Caco-2 (cell line): ENCODE results near the gene MTF1. TPM values are rescaled to one million over a fixed set of nuclear protein-coding genes. Genes with fewer than 3 reads are reported as not detected.

Experiments used
- BruUV-seq: library from RNA; stranded (reverse); fragments of 400-500 nt; replicated peaks from 2 replicates; lab custom pipeline; 2021; lab: Mats Ljungman, UMichigan
- CTCF ChIA-PET: fragments of 300-600 bp; sonication (Branson Sonifier 250); formaldehyde crosslinking; loops from one replicate; lab custom pipeline; 2022; ENCODE audit warnings: antibody characterized with exemption; lab: Charles Lee
- POLR2A ChIA-PET: fragments of 300-600 bp; sonication (Branson Sonifier 250); formaldehyde crosslinking; loops from one replicate; lab custom pipeline; 2022; ENCODE audit warnings: antibody characterized with exemption; lab: Charles Lee
- DNase-seq, 2 experiments: peaks; one replicate each; pipeline versions ENCODE4 v3.0.0 to v3.0.0-alpha.2; 2020 to 2022
- H3K27me3 ChIP-seq: replicated peaks from 2 replicates; pipeline ENCODE4 v1.6.0; 2011; ENCODE audit warnings: low read length; ENCODE audit not compliant: control insufficient read depth, insufficient read depth
- H3K36me3 ChIP-seq: 2 replicates; pipeline ENCODE4 v1.5.1; 2011; ENCODE audit warnings: low read length; ENCODE audit not compliant: control insufficient read depth, insufficient read depth
- H3K4me1 ChIP-seq: fragments of 250-450 bp; sonication (Bioruptor Pico); 2 replicates; pipeline ENCODE4 v1.5.1; 2020; ENCODE audit warnings: mild to moderate bottlenecking
- H3K4me3 ChIP-seq: 2 replicates; pipeline ENCODE4 v1.5.1; 2011; ENCODE audit warnings: low read depth, mild to moderate bottlenecking, control low read depth, low read length
- H3K9me3 ChIP-seq: fragments of 250-450 bp; sonication (Bioruptor Pico); 2 replicates; pipeline ENCODE4 v1.5.1; 2020; ENCODE audit warnings: mild to moderate bottlenecking, moderate library complexity
- H3K27ac Mint-ChIP-seq: one replicate; pipeline ENCODE4 v1.8.0; 2022; ENCODE audit warnings: mixed read lengths; ENCODE audit not compliant: unreplicated experiment
- H3K27me3 Mint-ChIP-seq: one replicate; pipeline ENCODE4 v1.8.0; 2022; ENCODE audit warnings: mixed read lengths; ENCODE audit not compliant: insufficient read depth, unreplicated experiment
- H3K36me3 Mint-ChIP-seq: one replicate; pipeline ENCODE4 v1.8.0; 2022; ENCODE audit warnings: mild to moderate bottlenecking, mixed read lengths; ENCODE audit not compliant: insufficient read depth, unreplicated experiment
- H3K4me1 Mint-ChIP-seq: one replicate; pipeline ENCODE4 v1.8.0; 2022; ENCODE audit warnings: low read depth, mixed read lengths; ENCODE audit not compliant: unreplicated experiment
- H3K4me3 Mint-ChIP-seq: one replicate; pipeline ENCODE4 v1.8.0; 2022; ENCODE audit warnings: mild to moderate bottlenecking, moderate library complexity, mixed read lengths; ENCODE audit not compliant: unreplicated experiment
- H3K9me3 Mint-ChIP-seq: one replicate; pipeline ENCODE4 v1.8.0; 2022; ENCODE audit warnings: mixed read lengths; ENCODE audit not compliant: unreplicated experiment
- intact Hi-C: fragments of 100-400 bp; cut with micrococcal nuclease; formaldehyde crosslinking; loops from one replicate; pipeline ENCODE4 v1.10.0; 2022; ENCODE audit not compliant: unreplicated experiment
- total RNA-seq: library from RNA; stranded (reverse); gene quantifications from 2 replicates; pipeline ENCODE4 v1.2.3, GENCODE V29; 2022
- TF ChIP-seq, protein P1 (sequence below), 2 experiments: fragments of 200-600 bp in 1 of 2; IDR thresholded peaks; 1 replicate in 1 of 2; 2 replicates in 1 of 2; pipeline versions ENCODE4 v1.5.1 to v1.8.0; 2011 to 2022; ENCODE audit warnings: antibody characterized with exemption in 1 of 2, control low read depth in 1 of 2, inconsistent platforms in 1 of 2, low read depth in 1 of 2, low read length in 1 of 2, mild to moderate bottlenecking in 1 of 2, moderate library complexity in 1 of 2; ENCODE audit not compliant: insufficient read depth in 1 of 2, severe bottlenecking in 1 of 2, unreplicated experiment in 1 of 2

MTF1 gene
- total RNA-seq, 1 experiment from 2014 or later = 8.4 TPM

DNA sequence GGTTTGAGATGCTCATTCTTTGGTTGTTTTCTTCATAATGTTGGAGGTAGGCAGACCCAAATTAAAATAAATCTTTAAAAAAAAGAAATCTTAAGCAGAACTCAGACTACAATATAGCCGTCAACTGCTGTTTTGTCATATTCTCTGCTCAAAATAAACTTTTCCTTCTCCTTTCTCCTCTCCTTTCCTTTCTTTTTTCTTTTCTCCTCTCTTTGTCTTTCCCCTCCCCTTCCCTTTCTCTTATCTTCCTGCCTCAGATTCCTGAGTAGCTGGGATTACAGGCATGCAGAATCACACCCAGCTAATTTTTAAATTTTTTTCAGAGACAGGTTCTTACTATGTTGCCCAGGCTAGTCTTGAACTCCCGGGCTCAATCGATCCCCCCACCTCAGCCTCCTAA lies 24.8 kb upstream of the MTF1 start:
- ChIA-PET CTCF (no interaction called here), POLR2A (no interaction called here)
- Histone ChIP-seq H3K4me1 (peaks cover 16% of the 10 kb centered on the region), H3K9me3 (no peaks in the 10 kb centered on the region), H3K27me3 (no peaks in the 10 kb centered on the region), H3K4me3 (no peak overlapping the region), H3K36me3 (no peaks in the 10 kb centered on the region)
- TF ChIP-seq, protein P1, sequence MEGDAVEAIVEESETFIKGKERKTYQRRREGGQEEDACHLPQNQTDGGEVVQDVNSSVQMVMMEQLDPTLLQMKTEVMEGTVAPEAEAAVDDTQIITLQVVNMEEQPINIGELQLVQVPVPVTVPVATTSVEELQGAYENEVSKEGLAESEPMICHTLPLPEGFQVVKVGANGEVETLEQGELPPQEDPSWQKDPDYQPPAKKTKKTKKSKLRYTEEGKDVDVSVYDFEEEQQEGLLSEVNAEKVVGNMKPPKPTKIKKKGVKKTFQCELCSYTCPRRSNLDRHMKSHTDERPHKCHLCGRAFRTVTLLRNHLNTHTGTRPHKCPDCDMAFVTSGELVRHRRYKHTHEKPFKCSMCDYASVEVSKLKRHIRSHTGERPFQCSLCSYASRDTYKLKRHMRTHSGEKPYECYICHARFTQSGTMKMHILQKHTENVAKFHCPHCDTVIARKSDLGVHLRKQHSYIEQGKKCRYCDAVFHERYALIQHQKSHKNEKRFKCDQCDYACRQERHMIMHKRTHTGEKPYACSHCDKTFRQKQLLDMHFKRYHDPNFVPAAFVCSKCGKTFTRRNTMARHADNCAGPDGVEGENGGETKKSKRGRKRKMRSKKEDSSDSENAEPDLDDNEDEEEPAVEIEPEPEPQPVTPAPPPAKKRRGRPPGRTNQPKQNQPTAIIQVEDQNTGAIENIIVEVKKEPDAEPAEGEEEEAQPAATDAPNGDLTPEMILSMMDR (IDR thresholded peaks at IDR 0.05; ENCODE audit: insufficient read depth in 1 of 2, low read depth in 1 of 2, low read length in 1 of 2, severe bottlenecking in 1 of 2, unreplicated experiment in 1 of 2) = no peak
- Mint-ChIP-seq H3K27ac (peak overlapping the region; percentile 9), H3K27me3 (no peaks in the 10 kb centered on the region), H3K9me3 (no peaks in the 10 kb centered on the region), H3K36me3 (peaks cover 27% of the 10 kb centered on the region), H3K4me1 (no peaks in the 10 kb centered on the region), H3K4me3 (no peak overlapping the region)
- intact Hi-C loops = no loop called here
- no peak for DNase-seq
- BruUV-seq = no TSS peak

- no peaks in the 10 kb centered on the region for H3K36me3 ChIP-seq
- BruUV-seq = no TSS peak
- intact Hi-C loops = no loop called here
- TF ChIP-seq, protein P1 (IDR thresholded peaks at IDR 0.05; ENCODE audit: insufficient read depth in 1 of 2, low read depth in 1 of 2, low read length in 1 of 2, severe bottlenecking in 1 of 2, unreplicated experiment in 1 of 2) = no peak
- Mint-ChIP-seq H3K4me3 (no peak overlapping the region), H3K36me3 (peaks cover 27% of the 10 kb centered on the region), H3K27ac (peak overlapping the region; percentile 9), H3K9me3 (no peaks in the 10 kb centered on the region), H3K4me1 (no peaks in the 10 kb centered on the region), H3K27me3 (no peaks in the 10 kb centered on the region)
- peaks cover 19% of the 10 kb centered on the region for H3K4me1 ChIP-seq
- H3K4me3 ChIP-seq = no peak overlapping the region
- DNase-seq = no peak
- no peaks in the 10 kb centered on the region for H3K9me3 ChIP-seq
- H3K27me3 ChIP-seq = no peaks in the 10 kb centered on the region
- ChIA-PET CTCF (no interaction called here), POLR2A (no interaction called here)
Observed at GRCh38 chr1:37883671-37884070, 24.3 kb upstream of the MTF1 start.

- Histone ChIP-seq H3K4me1 (peaks cover 32% of the 10 kb centered on the region), H3K4me3 (no peak overlapping the region), H3K27me3 (no peaks in the 10 kb centered on the region), H3K36me3 (no peaks in the 10 kb centered on the region), H3K9me3 (no peaks in the 10 kb centered on the region)
- Mint-ChIP-seq H3K27ac (no peak overlapping the region), H3K36me3 (peaks cover 25% of the 10 kb centered on the region), H3K9me3 (no peaks in the 10 kb centered on the region), H3K4me1 (no peaks in the 10 kb centered on the region), H3K27me3 (no peaks in the 10 kb centered on the region), H3K4me3 (no peak overlapping the region)
- intact Hi-C loops = loop anchor here (5.0 kb wide), 1 partner anchor 107 kb away; no protein-coding TSS in a partner anchor
- DNase-seq = peak; percentile 47 to 70
- CTCF ChIA-PET = interaction anchor here (1.0 kb wide), 1 partner anchor 20 kb away, joined by 4 read pairs; the partner anchor contains the start of gene MTF1
- BruUV-seq = no TSS peak
- TF ChIP-seq, protein P1 (IDR thresholded peaks at IDR 0.05; ENCODE audit: insufficient read depth in 1 of 2, low read depth in 1 of 2, low read length in 1 of 2, severe bottlenecking in 1 of 2, unreplicated experiment in 1 of 2) = no peak
- POLR2A ChIA-PET = no interaction called here
Observed at GRCh38 chr1:37879865-37880264, 20.5 kb upstream of the MTF1 start.
